ENCODE data around the gene PHACTR1.
A peak's percentile ranks its signal among the peaks of the same experiment; 100 is the strongest.

PHACTR1 gene

GRCh38 chr6:13198168-13198567, 481.6 kb downstream of the PHACTR1 start:
- no peak overlapping the region for H3K4me3 ChIP-seq
- H3K9ac ChIP-seq = no peak overlapping the region
- no peak overlapping the region for H3K27ac ChIP-seq
- no peaks in the 10 kb centered on the region for H4K20me1 ChIP-seq
- H3K4me1 ChIP-seq = peaks cover 6% of the 10 kb centered on the region; the same call in 1 of the 2 replicates
- no peak for TF ChIP-seq Cebpa-rat (IDR thresholded peaks at IDR 0.05)
- no peaks in the 10 kb centered on the region for H3K9me3 ChIP-seq
- H3K36me3 ChIP-seq = no peaks in the 10 kb centered on the region
- H3K4me2 ChIP-seq = no peak overlapping the region
- H3K27me3 ChIP-seq = no peaks in the 10 kb centered on the region

GRCh38 chr6:13201336-13201735, 484.8 kb downstream of the PHACTR1 start:
- no peak overlapping the region for H3K4me3 ChIP-seq
- no peaks in the 10 kb centered on the region for H3K9me3 ChIP-seq
- no peaks in the 10 kb centered on the region for H3K4me1 ChIP-seq
- H3K27me3 ChIP-seq = no peaks in the 10 kb centered on the region; the same call in 1 of the 2 replicates
- no peak overlapping the region for H3K27ac ChIP-seq
- H3K36me3 ChIP-seq = no peaks in the 10 kb centered on the region
- TF ChIP-seq Cebpa-rat (IDR thresholded peaks at IDR 0.05) = no peak
- H4K20me1 ChIP-seq = no peaks in the 10 kb centered on the region
- no peak overlapping the region for H3K9ac ChIP-seq
- no peak overlapping the region for H3K4me2 ChIP-seq

GRCh38 chr6:13203145-13203544, 486.6 kb downstream of the PHACTR1 start:
- Histone ChIP-seq H4K20me1 (no peaks in the 10 kb centered on the region), H3K9ac (no peak overlapping the region), H3K9me3 (no peaks in the 10 kb centered on the region), H3K4me3 (no peak overlapping the region), H3K4me1 (no peaks in the 10 kb centered on the region), H3K27ac (no peak overlapping the region), H3K4me2 (no peak overlapping the region), H3K36me3 (no peaks in the 10 kb centered on the region), H3K27me3 (no peaks in the 10 kb centered on the region; the same call in 1 of the 2 replicates)
- TF ChIP-seq Cebpa-rat (IDR thresholded peaks at IDR 0.05) = no peak

- Histone ChIP-seq H3K36me3 (no peaks in the 10 kb centered on the region), H3K4me3 (no peak overlapping the region), H3K4me2 (no peak overlapping the region), H3K27me3 (no peaks in the 10 kb centered on the region; the same call in 1 of the 2 replicates), H3K9ac (no peak overlapping the region), H3K4me1 (no peaks in the 10 kb centered on the region), H4K20me1 (no peaks in the 10 kb centered on the region), H3K9me3 (no peaks in the 10 kb centered on the region), H3K27ac (no peak overlapping the region)
- no peak for TF ChIP-seq Cebpa-rat (IDR thresholded peaks at IDR 0.05)
Observed at GRCh38 chr6:13205106-13205505, 488.5 kb downstream of the PHACTR1 start.

- Histone ChIP-seq H3K36me3 (no peaks in the 10 kb centered on the region), H3K4me2 (no peak overlapping the region)
Observed at GRCh38 chr6:13212096-13212495, 495.5 kb downstream of the PHACTR1 start.

GRCh38 chr6:13212538-13212937, 496.0 kb downstream of the PHACTR1 start:
- no peak overlapping the region for H3K4me3 ChIP-seq
- no peaks in the 10 kb centered on the region for H4K20me1 ChIP-seq
- H3K9ac ChIP-seq = no peak overlapping the region
- no peak overlapping the region for H3K27ac ChIP-seq
- no peak for TF ChIP-seq Cebpa-rat (IDR thresholded peaks at IDR 0.05)
- no peak overlapping the region for H3K4me2 ChIP-seq
- peaks cover 26% of the 10 kb centered on the region for H3K4me1 ChIP-seq
- H3K9me3 ChIP-seq = no peaks in the 10 kb centered on the region
- H3K27me3 ChIP-seq = no peaks in the 10 kb centered on the region
- no peaks in the 10 kb centered on the region for H3K36me3 ChIP-seq

More at GRCh38 chr6:13212096-13212495, 495.5 kb downstream of the PHACTR1 start:
- Histone ChIP-seq H4K20me1 (no peaks in the 10 kb centered on the region), H3K9ac (no peak overlapping the region), H3K9me3 (no peaks in the 10 kb centered on the region), H3K27me3 (no peaks in the 10 kb centered on the region), H3K27ac (no peak overlapping the region), H3K4me3 (no peak overlapping the region), H3K4me1 (peaks cover 22% of the 10 kb centered on the region)
- TF ChIP-seq Cebpa-rat (IDR thresholded peaks at IDR 0.05) = no peak

- H3K9ac ChIP-seq = no peak overlapping the region
- H3K4me2 ChIP-seq = peak overlapping the region; percentile 45
- peaks cover 37% of the 10 kb centered on the region for H3K4me1 ChIP-seq
Observed at GRCh38 chr6:13215390-13215789, 498.8 kb downstream of the PHACTR1 start.

GRCh38 chr6:13216236-13217014, 499.9 kb downstream of the PHACTR1 start:
- H4K20me1 ChIP-seq = no peaks in the 10 kb centered on the region
- H3K4me2 ChIP-seq = peak overlapping the region; percentile 82
- H3K36me3 ChIP-seq = no peaks in the 10 kb centered on the region
- H3K9ac ChIP-seq = no peak overlapping the region
- H3K4me1 ChIP-seq = peaks cover 37% of the 10 kb centered on the region
- no peak overlapping the region for H3K4me3 ChIP-seq
- no peak for TF ChIP-seq Cebpa-rat (IDR thresholded peaks at IDR 0.05)
- H3K9me3 ChIP-seq = no peaks in the 10 kb centered on the region
- no peak overlapping the region for H3K27ac ChIP-seq
- H3K27me3 ChIP-seq = no peaks in the 10 kb centered on the region

More at GRCh38 chr6:13215390-13215789, 498.8 kb downstream of the PHACTR1 start:
- Histone ChIP-seq H3K36me3 (no peaks in the 10 kb centered on the region), H3K4me3 (no peak overlapping the region), H3K27me3 (no peaks in the 10 kb centered on the region), H4K20me1 (no peaks in the 10 kb centered on the region), H3K9me3 (no peaks in the 10 kb centered on the region), H3K27ac (no peak overlapping the region)
- no peak for TF ChIP-seq Cebpa-rat (IDR thresholded peaks at IDR 0.05)

- Histone ChIP-seq H3K4me1 (peaks cover 37% of the 10 kb centered on the region), H3K4me2 (peak overlapping the region; percentile 82), H3K27me3 (no peaks in the 10 kb centered on the region), H4K20me1 (no peaks in the 10 kb centered on the region), H3K9ac (peak overlapping the region; percentile 15), H3K9me3 (no peaks in the 10 kb centered on the region), H3K36me3 (no peaks in the 10 kb centered on the region), H3K27ac (peak overlapping the region; percentile 47), H3K4me3 (peak overlapping the region; percentile 19; the same call in 1 of the 2 replicates)
- no peak for TF ChIP-seq Cebpa-rat (IDR thresholded peaks at IDR 0.05)
Observed at GRCh38 chr6:13217206-13217905, 500.8 kb downstream of the PHACTR1 start.

- no peak overlapping the region for H3K9ac ChIP-seq
- no peak for TF ChIP-seq Cebpa-rat (IDR thresholded peaks at IDR 0.05)
- H3K36me3 ChIP-seq = no peaks in the 10 kb centered on the region
- peaks cover 30% of the 10 kb centered on the region for H3K4me1 ChIP-seq
- H3K9me3 ChIP-seq = no peaks in the 10 kb centered on the region
- no peaks in the 10 kb centered on the region for H4K20me1 ChIP-seq
- no peak overlapping the region for H3K27ac ChIP-seq
- no peaks in the 10 kb centered on the region for H3K27me3 ChIP-seq
- H3K4me2 ChIP-seq = no peak overlapping the region
- no peak overlapping the region for H3K4me3 ChIP-seq
Observed at GRCh38 chr6:13220266-13220665, 503.7 kb downstream of the PHACTR1 start.
